Embryonic facial prominence (tissue), 1 donor: ENCODE data around the gene CD40.

Source experiments
- DNase-seq: peaks from one replicate; pipeline ENCODE4 v3.0.0-alpha.2; 2016; ENCODE audit errors: extremely low spot score

The CD40 gene

DNA sequence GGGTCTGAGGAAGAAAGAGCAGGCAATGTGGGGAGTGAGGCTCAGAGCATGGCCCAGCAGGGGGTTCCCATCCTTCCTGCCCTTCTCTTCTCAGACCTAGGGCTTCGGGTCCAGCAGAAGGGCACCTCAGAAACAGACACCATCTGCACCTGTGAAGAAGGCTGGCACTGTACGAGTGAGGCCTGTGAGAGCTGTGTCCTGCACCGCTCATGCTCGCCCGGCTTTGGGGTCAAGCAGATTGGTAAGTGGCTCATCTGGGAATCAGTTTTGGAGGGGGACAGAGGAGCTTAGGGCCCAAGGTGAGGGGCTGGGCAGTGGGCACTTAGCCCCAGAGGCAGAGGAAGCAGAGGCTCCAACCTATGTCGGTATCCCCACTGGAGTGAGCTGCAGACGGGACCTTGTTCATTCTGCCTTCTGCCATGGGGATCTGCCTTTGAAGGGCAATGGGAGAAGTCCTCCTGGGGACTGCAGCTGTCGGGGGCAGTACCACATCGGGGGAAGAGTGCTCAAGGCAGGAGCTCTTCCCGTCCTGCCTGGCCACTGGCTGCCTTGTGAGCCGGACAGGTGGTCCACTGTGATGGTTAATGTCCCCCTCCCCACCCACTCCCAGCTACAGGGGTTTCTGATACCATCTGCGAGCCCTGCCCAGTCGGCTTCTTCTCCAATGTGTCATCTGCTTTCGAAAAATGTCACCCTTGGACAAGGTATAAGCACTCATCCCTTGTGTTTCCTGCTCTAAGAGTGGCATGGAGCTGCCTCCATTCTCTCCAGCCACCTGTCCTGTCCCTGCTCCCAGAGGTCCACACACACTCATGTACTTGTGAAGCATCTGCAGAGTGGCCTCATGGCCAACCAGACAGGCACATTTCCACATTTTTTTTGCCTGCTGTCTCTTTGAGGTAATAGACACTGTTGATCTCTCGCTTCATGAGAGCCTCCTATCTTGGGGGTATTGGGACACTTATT is 4.7 kb downstream of the CD40 start:
- DNase-seq, result no peak

DNA sequence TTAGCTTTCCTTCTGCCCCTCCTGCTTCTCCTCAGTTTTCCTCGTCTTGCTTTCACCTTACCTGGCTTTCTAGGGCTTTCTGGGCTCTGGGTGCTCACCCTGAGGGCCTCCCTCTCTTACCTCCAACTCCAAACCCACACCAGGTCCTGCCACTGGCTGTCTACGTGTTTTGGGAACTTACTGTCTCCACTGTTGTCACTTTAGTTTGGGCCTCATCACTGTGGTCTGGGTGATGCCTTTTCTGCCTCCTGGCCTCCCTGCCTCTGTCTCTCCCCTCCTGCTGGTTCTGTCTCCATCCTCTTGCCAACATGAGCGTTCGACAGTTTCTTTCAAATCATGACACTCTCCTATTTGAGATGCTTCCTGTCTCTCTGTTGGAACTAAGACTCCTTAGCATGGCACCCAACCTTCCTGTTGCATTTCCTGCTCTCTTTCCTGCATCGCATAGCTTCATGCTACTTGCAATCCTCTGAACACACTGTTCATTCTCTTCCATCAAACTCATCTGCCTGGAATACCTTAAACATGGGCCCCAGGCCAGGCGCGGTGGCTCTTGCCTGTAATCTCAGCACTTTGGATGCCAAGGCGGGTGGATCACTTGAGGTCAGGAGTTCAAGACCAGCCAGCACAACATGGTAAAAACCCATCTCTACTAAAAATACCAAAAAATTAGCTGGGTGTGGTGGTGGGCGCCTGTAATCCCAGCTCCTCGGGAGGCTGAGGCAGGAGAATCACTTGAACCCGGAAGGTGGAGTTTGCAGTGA is 5.5 kb downstream of the CD40 start:
- no peak for DNase-seq

DNA sequence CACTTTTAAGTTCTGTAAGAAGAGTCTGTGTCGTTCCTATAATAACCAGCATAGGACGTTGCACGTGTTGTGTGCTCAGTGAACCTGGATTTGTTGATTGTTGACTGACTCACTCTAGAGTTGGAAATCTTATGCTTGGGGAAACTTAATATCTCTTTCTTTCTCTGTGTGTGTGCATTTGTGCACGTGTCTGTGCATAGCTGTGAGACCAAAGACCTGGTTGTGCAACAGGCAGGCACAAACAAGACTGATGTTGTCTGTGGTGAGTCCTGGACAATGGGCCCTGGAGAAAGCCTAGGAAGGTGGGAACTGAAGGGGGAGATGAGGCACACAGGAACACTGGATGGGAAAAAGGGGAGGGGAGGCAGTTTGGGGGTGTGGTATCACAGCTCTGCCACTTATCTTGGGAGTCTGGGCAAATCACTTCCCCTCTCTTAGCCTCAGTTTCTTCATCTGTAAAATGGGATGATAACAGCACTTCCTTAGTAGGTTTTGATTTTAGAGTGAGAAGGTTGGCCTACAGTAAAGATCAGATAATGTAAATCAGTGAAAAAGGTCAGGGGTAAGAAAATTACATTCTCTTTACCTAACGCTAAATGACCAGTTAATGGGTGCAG is 8.4 kb downstream of the CD40 start:
- no peak for DNase-seq

DNA sequence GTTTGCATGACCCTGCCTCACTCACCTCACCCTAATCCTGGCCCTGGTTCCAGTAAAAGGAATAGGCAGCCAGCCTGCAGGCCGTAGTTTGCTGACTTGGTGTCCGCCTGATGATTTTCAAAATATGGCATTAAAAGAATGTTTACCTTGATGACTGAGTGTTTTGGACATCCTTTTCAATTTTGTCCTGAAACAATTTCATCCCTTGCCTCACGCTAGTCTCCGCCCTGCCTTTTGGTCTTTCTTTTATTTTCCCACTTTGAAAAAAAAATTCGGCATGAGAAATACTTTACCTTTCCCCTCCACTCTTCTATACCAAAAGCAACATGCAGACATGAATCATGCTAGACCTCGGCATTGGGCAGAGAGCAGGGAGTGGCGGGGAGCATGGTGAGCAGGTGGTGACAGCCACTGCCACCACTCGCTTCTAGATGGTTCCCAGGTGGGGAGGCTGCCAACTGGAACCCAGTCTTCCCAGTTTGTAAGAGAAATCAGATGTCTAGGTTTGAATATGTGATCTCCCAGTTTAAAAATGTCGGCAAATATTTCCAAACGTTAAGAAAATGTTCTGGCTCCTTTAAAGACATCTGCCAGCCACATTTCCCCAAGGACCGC is 9.4 kb downstream of the CD40 start:
- DNase-seq, result no peak

DNA sequence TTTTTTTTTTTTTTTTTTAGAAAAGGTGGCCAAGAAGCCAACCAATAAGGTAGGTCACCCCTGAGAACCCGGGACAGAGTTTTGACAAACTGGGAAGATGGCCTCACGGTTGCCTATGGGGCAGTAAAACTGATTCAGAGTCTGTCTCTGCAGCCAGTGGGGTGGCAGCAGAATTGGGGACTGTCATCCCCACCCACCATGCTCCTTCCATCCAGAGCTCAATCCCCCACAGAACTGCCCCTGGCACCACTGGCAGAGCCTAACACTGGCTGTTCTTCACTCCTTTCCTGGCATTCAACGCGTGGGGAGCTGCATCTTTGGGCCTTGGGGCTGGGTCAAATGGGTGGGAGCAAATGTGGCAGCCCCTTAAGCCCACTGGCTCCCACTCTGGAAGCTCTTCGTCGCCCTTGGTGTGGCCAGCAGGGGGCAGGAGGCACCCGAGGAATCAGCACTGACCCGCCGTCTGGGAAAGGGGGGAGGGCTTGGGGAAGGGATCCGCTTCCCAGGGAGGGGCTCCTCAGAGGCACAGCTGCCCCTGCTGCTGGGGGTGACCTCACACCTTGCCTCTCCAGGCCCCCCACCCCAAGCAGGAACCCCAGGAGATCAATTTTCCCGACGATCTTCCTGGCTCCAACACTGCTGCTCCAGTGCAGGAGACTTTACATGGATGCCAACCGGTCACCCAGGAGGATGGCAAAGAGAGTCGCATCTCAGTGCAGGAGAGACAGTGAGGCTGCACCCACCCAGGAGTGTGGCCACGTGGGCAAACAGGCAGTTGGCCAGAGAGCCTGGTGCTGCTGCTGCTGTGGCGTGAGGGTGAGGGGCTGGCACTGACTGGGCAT is 10.4 kb downstream of the CD40 start:
- no peak for DNase-seq

DNA sequence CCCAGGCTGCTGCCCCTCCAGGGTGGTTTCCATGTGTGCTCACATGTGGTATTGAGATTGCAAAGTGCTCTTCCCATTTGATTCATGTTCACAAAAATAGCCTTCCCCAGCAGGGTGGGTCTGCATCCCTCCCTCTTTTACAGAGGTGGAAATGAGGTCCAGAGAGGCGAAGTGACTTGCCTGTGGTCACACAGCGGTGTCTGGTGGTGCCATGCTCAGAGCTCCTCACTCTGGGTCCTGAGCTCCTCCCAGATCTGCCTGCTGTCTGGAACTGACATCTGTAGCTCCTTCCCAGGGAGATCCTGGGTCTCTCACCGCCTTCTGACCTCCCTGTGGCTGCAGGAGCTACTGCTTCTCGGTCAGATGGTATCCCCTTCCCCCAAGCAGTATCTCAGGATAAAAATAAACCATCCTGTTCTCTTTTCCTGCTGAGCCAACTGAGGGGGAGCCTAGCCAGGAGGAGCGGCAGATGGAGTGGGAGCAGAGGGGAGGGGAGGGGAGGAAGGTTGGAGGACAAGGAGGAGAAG is 11.9 kb downstream of the CD40 start:
- no peak for DNase-seq

DNA sequence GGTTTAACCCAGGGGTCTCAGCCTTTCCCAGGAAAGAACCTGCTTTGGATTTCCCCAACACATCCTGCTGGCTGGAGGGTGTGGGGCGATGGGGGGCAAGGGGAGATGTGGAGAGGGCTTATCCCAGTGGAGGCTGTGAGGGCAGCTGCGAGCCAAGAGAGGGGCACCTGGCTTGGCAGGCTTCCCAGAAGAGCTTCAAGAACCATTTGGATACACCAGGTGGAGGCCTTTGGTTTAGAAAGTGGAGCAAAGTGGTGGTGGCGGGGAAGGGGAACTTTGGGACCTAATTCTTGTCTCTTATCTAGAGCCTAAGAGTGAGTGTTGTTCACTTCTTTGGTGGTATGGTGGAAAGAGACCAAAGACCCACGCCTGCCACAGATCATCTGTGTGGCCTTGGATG is 12.4 kb downstream of the CD40 start:
- DNase-seq, result no peak

DNA sequence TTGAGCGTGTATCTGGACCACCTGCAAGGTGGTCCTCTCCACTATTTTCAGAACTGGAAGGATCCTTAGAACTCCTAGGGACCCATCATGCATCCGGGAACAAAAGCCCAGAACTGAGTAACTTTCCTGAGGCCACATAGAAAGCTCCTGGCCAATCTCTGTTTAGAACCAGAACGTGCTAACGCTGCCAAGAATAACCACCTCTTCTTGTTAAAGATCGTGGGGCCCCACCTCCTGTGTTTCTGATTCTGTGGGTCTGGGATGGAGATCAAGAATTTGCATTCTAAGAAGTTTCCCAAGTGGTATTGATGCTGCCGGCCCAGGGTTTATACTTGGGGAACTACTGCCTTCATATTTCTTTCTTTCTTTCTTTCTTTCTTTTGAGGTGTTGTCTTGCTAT is 13.3 kb downstream of the CD40 start:
- no peak for DNase-seq

DNA sequence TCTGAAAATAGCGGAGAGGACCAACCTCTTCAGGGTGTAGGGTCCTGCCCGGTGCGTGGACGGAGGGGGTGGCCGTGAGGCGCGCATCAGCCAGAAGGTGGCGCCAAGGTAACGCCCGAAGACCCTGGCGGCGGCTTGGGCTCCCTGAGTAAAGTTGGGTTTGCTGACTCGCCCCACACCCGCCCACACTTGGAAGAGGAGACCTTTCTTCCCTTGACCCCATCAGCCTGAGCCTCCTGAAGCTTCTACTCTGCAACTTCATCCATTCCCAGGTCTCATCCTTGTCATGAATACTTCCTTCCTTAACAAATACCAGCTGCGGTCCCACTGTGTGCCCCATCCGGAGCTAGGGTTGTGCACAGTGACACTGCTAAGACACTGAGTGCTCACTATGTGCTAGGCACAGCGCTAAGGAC is 14.6 kb downstream of the CD40 start:
- peak; percentile 8 for DNase-seq

DNA sequence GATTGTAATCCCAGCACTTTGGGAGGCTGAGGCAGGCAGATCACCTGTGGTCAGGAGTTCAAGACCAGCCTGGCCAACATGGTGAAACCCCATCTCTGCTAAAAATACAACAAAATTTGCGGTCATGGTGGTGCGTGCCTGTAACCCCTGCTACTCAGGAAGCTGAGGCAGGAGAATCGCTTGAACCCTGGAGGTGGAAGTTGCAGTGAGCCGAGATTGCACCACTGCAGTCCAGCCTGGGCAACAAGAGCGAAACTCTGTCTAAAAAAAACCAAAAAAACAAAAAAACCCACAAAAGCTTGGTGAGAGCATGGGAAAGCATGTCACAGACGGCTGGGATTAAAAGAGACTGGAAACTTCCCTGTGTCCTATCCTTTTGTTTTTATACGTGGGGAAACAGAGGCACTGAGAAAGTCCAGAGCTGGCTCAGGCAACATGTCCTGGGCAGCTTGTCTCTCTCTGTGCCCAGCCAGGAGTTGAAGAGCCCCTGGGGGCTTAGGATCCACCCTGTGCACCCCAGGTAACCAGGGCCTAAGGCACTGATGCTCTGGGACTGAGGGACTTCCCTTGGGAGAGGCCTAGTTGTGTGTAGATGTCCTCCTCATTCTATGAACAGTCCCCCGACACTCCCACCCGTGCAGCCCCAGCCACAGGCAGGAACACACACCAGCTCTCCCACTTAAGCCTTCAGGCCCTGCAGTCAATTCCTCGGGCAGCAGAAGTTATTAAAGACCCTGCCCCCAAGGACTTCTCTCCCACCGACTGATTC is 16.0 kb downstream of the CD40 start:
- no peak for DNase-seq

DNA sequence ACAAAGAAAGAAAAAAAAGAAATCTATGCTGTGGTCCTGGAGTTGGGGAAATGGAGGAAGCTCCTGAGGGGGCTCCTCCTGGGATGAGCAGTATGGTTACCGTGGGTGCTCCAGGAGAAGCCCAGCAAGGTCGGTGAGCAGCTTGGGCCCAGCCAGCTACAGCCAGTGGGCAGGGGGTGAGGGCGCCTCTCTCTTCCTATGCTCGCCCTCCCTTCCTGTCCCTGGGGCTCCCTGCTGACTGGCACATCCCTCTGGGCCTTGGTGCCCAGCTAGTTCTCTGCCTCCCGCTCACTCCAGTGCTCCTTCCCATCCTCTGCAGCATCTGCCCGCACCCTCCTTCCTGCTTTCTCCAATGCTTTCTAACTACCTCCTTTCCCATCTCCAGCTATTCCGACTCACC is 16.6 kb downstream of the CD40 start:
- no peak for DNase-seq

DNA sequence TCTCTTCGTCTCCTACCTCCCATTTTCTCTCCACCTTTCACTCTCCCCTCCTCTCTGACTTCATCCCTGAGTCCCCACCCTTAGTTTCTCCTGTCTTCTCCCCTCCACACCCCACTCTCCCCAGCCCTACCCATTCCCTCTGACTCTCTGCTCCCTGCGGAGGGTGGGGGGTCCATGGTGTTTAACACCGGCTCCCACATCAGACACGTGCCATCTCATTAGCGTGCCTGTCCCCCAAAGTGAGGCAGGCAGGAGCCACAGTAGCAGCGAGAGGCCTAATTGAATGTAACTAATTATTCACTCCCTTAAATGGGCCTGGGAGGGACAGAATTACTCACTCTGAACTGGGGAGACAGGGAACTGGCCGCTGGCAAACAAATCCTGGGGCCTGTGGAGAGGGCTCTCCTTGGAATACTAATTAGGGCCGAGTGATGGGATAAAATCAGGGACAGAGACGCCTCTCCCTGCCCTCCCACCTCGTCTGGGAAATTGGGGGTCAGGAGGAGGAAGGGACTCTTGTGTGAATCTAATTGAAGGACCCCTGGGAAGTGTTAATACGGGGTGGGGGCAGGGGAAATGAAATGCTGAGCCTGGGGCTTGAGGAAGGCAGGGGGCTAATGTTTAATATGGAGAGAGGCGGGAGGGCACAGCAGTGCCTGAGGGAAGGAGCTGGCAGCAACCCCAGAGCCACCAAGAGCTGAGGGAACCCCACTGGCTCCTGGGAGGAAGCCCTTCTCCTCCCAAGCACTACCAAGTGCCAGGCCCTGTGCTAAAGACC is 17.9 kb downstream of the CD40 start:
- DNase-seq, result no peak

DNA sequence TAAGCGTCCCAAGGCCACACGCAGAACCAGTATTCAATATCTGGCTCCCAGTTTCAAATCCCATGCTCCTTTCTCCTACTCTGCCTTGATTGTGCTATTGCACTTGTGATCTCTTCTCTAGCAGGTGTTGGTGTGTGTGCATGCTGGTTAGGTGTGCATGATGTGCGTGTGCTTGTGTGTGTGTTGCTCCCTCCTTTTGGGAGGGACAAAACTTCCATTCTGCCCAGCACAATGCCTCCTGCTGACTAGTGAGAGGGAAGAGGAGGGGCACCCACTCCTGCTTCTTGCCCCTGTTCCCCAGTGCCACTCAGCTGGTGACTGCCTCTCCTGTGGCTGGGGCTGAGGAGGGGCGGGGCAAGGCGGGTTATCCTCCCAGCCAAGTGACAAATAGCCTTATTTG is 19.7 kb downstream of the CD40 start:
- DNase-seq, result no peak

DNA sequence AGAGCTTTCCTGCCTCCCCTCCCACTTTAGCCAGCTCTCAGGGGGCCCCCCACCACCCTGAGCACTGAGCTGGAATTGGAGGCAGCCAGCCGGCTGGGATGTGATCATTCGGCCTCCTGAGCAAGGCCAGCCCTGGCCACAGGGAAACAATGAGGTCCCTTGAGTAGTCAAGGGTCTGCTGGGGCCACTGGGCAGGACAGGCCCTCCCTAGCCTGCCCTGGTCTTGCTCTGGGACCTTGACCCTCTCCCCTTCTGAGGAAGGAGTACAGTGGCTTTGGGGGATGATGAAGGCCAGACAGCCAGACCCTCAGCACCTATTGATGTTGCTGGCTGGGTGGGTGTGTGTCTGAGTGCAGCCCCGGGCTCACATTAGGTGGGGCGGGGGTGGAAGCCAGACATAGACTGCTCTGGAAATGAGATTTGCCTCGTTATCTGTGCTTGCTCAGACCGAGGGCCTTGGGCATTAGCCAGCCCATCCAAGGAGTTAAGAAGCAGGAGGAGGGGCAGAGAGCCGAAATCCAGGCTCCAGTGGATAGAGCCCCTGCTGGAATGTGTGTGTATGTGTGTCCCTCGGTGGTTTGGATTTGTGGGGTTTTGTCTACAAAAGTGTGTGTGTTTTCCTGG is 21.3 kb downstream of the CD40 start:
- DNase-seq, result no peak

DNA sequence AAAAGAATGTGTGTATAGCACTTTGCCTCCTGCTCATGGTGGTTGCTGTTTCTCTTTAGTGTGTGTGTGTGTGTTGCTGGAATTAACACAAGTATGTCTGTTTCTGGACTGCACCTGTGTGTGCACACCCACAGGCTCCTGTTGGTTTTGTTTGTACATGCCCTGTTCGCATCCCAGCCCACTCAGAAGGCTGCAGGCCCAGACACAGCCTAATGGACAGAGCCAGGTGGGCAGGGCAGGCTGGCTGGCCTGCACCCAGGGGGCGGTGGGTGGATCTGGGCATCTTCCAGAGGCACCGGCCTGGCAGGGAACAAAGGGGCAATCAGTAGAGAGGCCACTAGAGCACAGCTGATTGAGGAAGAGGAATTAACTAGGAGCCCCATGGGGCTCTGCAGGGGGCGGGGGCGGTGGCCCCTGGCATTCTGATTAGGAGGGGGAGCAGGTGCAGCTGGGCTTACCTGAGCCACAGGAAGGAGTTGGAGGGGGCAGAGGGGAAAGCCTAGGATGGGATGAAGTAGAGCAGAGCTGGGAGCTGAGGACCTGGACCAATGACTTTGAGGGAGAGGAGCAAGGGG is 21.9 kb downstream of the CD40 start:
- DNase-seq, result no peak

DNA sequence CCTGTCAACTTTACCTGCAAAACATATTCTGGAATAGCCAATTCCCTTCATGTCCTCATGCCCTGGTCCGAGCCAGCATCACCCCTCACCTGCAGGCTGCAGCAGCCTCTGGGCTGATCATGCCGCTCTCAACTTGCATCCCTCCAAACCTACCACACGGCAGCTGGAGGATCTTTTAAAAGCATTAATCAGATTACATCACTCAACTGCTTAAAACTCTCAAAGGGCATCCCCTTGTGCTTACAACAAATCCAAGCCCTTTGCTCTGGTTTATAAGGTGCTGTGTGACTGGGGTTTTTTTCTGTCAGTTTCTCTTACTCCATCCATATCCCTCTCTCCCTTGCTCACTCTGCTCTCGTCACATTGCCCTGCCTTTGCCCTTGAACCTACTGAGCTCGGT is 24.0 kb downstream of the CD40 start:
- no peak for DNase-seq

DNA sequence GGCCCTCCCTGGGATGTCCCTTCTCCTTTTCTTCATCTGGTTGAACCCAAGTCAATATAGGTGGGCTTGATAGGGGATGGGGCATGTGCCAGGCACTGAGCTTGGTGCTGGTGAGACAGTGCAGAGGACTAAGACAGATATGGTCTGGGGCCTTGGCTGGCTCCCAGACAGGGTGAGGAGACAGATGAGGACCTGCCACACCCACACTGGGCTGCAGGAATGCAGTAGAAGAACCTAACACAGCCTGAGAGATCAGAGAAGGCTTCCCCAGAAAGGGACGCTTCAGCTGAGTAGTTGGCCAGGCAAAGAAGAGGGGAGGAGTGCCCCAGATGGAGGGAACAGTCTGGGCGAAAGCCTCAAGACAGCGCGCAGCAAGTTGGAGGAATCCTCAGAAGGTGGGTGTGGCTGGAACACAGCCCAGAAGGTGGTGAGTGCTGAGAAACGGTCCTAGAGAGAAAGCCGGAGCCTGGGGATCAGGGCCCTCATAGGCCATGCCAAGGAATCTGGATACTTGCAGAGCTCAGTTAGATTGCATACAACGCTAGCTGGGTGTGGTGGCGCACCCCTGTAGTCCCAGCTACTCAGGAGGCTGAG is 26.4 kb downstream of the CD40 start:
- no peak for DNase-seq

DNA sequence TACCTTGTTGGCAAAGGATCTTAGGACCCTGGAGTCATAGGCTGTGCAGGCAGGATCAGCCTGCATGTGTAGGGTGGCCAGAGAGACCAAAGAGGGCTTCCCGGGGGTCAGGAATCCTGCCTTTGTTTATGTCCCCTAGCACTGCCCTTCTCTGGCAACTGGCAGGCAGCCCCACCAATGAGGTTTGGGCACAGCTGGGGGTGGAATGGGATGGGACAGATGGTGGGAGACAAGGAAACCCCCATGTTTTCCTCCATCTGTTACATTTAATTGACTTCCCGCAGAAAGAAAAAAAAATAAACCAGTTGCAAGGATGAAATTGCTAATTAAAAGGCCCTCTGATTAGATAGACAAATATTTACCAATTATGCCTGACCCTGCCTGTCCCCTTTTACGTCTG is 27.6 kb downstream of the CD40 start:
- DNase-seq, result no peak
